ENCODE data around the gene ADAMTS12. TPM values are rescaled to one million over a fixed set of nuclear protein-coding genes. Genes with fewer than 3 reads are reported as not detected.

The ADAMTS12 gene
- total RNA-seq, 1 donor: 6.9 TPM

DNA sequence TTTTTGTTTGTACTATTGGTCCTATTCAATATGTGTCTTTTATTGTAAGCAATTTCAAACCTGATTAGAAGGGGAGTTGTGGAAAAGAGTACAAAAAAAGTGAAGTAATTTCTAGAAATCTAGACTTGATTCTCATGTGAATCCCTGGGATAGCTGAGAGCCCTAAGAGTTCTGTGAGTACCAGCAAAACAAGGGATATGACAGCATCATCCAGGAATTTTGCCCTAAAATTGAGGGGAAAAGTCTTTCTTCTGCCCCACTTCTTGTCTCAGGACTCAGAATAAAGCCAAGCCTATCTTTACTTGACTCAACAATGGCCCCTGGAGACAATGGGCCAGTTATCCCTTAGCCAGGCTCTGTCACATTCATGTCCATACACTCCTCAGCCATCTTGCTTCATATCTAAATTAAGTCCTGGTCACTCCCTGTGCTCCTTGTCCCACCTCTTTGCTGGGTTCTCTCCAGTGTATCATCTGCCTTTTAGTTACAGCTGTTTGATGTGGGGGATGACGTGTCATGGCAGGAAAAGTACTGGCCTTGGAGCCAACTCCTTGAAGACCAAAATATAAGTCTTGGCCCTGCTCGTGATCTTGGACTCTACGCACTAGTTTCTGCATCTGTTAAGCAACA is 81.2 kb downstream of the ADAMTS12 start:
- TF ChIP-seq, protein P1, sequence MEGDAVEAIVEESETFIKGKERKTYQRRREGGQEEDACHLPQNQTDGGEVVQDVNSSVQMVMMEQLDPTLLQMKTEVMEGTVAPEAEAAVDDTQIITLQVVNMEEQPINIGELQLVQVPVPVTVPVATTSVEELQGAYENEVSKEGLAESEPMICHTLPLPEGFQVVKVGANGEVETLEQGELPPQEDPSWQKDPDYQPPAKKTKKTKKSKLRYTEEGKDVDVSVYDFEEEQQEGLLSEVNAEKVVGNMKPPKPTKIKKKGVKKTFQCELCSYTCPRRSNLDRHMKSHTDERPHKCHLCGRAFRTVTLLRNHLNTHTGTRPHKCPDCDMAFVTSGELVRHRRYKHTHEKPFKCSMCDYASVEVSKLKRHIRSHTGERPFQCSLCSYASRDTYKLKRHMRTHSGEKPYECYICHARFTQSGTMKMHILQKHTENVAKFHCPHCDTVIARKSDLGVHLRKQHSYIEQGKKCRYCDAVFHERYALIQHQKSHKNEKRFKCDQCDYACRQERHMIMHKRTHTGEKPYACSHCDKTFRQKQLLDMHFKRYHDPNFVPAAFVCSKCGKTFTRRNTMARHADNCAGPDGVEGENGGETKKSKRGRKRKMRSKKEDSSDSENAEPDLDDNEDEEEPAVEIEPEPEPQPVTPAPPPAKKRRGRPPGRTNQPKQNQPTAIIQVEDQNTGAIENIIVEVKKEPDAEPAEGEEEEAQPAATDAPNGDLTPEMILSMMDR (IDR thresholded peaks at IDR 0.05; ENCODE audit: extremely low read depth, low read depth, low read length): no peak
- Histone ChIP-seq H3K4me1 (ENCODE audit: insufficient read depth, low read length) (peaks cover 41% of the 10 kb centered on the region), H4K20me1 (ENCODE audit: insufficient read depth, low read length) (no peaks in the 10 kb centered on the region), H3K4me3 (ENCODE audit: insufficient read depth, low read length) (peak overlapping the region; percentile 7), H3K36me3 (ENCODE audit: insufficient read depth, low read length) (peaks cover 5% of the 10 kb centered on the region), H3K4me2 (ENCODE audit: insufficient read depth, low read length) (peak overlapping the region; percentile 28), H3K27me3 (ENCODE audit: insufficient read depth, low read length) (no peaks in the 10 kb centered on the region), H3K9me3 (ENCODE audit: low read depth, low read length) (no peaks in the 10 kb centered on the region), H2AFZ (ENCODE audit: low read length) (no peak overlapping the region), H3K79me2 (ENCODE audit: insufficient read depth, low read length) (peaks cover 41% of the 10 kb centered on the region), H3K27ac (ENCODE audit: low read depth, low read length) (peak overlapping the region; percentile 74)
- peak; percentile 74 for DNase-seq (ENCODE audit: insufficient read length, low spot score, missing footprints)

DNA sequence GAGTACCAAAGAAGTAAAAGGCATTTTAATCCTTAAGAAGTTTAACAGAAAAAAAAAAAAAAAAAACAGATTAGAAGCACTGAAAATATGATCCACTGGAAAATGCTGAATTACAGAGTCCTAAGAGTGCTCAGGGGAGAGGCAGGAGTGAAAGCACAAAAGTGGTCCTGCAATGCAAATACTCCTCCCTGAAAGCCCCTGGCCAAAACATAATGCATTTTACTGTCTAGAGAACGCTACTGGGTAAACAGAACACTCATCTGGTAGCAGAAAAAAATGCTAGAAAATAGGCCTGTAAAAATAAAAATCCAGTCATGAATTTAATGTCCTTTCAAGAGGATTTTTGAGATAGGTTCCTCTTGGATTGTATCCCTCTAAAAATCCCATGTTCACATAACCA is 81.9 kb downstream of the ADAMTS12 start:
- Histone ChIP-seq H3K4me1 (ENCODE audit: insufficient read depth, low read length) (peaks cover 41% of the 10 kb centered on the region), H3K4me2 (ENCODE audit: insufficient read depth, low read length) (peak overlapping the region; percentile 28), H4K20me1 (ENCODE audit: insufficient read depth, low read length) (no peaks in the 10 kb centered on the region), H3K79me2 (ENCODE audit: insufficient read depth, low read length) (peaks cover 38% of the 10 kb centered on the region), H3K27me3 (ENCODE audit: insufficient read depth, low read length) (no peaks in the 10 kb centered on the region), H3K4me3 (ENCODE audit: insufficient read depth, low read length) (peak overlapping the region; percentile 7), H2AFZ (ENCODE audit: low read length) (no peak overlapping the region), H3K9me3 (ENCODE audit: low read depth, low read length) (no peaks in the 10 kb centered on the region), H3K27ac (ENCODE audit: low read depth, low read length) (peak overlapping the region; percentile 74), H3K36me3 (ENCODE audit: insufficient read depth, low read length) (peaks cover 5% of the 10 kb centered on the region)
- DNase-seq (ENCODE audit: insufficient read length, low spot score, missing footprints): no peak
- TF ChIP-seq, protein P1 (IDR thresholded peaks at IDR 0.05; ENCODE audit: extremely low read depth, low read depth, low read length): no peak

DNA sequence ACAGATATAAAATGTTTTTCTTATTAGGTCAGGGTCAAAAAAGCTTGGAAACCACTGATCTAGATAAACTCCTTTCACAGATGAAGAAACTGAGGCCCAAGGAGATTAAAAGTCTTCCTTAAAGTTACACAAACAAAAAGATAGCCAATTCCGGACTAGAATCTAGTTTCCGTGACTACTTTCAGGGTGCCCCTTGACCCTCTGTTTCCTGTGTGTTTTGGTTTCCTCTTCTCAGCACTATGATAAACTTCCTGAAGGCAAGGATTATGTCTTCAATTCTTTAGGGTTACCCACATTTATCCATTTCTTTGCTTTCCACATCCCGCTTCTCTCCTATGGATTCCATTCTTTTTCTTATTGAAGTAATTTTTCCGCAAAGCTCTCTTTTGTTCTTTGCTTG is 83.1 kb downstream of the ADAMTS12 start:
- peaks cover 43% of the 10 kb centered on the region for H3K79me2 ChIP-seq (ENCODE audit: insufficient read depth, low read length)

DNA sequence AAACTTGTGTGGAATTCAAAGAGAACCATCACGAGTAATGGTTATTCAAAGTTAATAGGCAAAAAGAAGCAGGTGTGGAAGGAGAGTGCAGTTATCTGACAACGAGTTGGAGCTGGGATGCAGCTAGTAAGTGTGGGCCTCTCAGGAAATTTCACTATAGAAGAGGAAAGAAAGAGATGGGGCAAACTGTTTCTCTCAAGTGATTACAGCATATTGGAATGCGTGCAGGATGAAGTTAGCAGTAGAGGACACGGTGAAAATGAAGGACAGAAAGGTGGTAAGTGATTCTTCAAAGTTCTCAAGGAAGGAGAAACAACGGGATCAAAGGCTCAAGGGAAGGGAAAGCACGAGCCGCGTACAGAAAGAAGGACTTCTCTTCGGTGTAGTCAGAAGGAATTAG is 84.0 kb downstream of the ADAMTS12 start:
- H4K20me1 ChIP-seq (ENCODE audit: insufficient read depth, low read length): no peaks in the 10 kb centered on the region
- peak overlapping the region; percentile 21 for H3K4me2 ChIP-seq (ENCODE audit: insufficient read depth, low read length)
- H3K27me3 ChIP-seq (ENCODE audit: insufficient read depth, low read length): no peaks in the 10 kb centered on the region
- no peaks in the 10 kb centered on the region for H3K9me3 ChIP-seq (ENCODE audit: low read depth, low read length)
- H3K79me2 ChIP-seq (ENCODE audit: insufficient read depth, low read length): peaks cover 43% of the 10 kb centered on the region
- peak overlapping the region; percentile 65 for H3K27ac ChIP-seq (ENCODE audit: low read depth, low read length)
- DNase-seq (ENCODE audit: insufficient read length, low spot score, missing footprints): no peak
- H3K36me3 ChIP-seq (ENCODE audit: insufficient read depth, low read length): peaks cover 5% of the 10 kb centered on the region
- H2AFZ ChIP-seq (ENCODE audit: low read length): no peak overlapping the region
- peaks cover 41% of the 10 kb centered on the region for H3K4me1 ChIP-seq (ENCODE audit: insufficient read depth, low read length)
- TF ChIP-seq, protein P1 (IDR thresholded peaks at IDR 0.05; ENCODE audit: extremely low read depth, low read depth, low read length): no peak
- H3K4me3 ChIP-seq (ENCODE audit: insufficient read depth, low read length): no peak overlapping the region

More for the DNA sequence above, 83.1 kb downstream of the ADAMTS12 start:
- Histone ChIP-seq H4K20me1 (ENCODE audit: insufficient read depth, low read length) (no peaks in the 10 kb centered on the region), H3K27ac (ENCODE audit: low read depth, low read length) (peak overlapping the region; percentile 74), H3K4me1 (ENCODE audit: insufficient read depth, low read length) (peaks cover 41% of the 10 kb centered on the region), H3K4me3 (ENCODE audit: insufficient read depth, low read length) (no peak overlapping the region), H3K9me3 (ENCODE audit: low read depth, low read length) (no peaks in the 10 kb centered on the region), H3K4me2 (ENCODE audit: insufficient read depth, low read length) (no peak overlapping the region), H3K27me3 (ENCODE audit: insufficient read depth, low read length) (no peaks in the 10 kb centered on the region), H3K36me3 (ENCODE audit: insufficient read depth, low read length) (peaks cover 5% of the 10 kb centered on the region), H2AFZ (ENCODE audit: low read length) (no peak overlapping the region)
- DNase-seq (ENCODE audit: insufficient read length, low spot score, missing footprints): no peak
- TF ChIP-seq, protein P1 (IDR thresholded peaks at IDR 0.05; ENCODE audit: extremely low read depth, low read depth, low read length): no peak
